NCI-H2227 (cell line): ENCODE results near the gene SGSM2.

Experiments used
- DNase-seq: peaks from one replicate; lab custom pipeline; 2025; ENCODE audit not compliant: unreplicated experiment; lab: John Stamatoyannopoulos, UW

SGSM2 gene

GRCh38 chr17:2420176-2420575 is 82.9 kb downstream of the SGSM2 start:
- DNase-seq: no peak

DNA sequence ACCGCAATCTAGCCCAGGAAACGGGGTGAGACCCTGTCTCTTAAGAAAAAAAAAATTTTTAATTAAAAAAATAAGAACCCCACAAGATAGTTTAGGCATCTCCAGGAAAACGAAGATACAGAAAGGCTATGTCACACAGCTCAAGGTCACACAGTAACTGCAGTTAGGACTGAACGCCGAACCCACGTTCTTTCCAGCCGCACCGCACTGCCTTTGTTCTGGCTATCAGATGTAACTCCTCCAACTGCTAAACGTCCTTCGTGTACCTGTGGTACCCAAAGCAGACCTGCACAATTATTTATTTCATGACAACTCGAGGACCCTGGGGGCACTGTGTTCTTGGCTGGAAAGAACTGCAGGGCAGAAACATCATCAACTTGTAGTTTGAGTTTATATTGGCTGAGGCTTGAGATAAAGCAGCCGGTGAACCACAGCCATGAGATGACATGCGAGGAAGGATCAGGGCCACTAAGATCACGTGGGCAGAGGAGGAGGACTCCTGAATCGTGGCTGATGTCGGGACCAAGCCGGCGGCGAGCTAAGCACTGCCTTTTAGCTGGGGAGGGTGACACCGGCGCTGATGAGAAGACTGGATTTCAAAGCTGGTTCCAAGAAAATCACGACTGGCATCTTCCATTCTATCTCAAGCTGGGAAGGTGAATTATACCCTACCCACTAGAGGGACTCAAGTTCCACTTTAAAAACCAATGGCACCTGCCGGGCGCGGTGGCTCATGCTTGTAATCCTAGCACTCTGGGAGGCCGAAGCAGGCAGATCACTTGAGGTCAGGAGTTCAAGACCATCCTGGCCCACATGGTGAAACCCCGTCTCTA is 84.2 kb downstream of the SGSM2 start:
- peak; percentile 9 for DNase-seq

DNA sequence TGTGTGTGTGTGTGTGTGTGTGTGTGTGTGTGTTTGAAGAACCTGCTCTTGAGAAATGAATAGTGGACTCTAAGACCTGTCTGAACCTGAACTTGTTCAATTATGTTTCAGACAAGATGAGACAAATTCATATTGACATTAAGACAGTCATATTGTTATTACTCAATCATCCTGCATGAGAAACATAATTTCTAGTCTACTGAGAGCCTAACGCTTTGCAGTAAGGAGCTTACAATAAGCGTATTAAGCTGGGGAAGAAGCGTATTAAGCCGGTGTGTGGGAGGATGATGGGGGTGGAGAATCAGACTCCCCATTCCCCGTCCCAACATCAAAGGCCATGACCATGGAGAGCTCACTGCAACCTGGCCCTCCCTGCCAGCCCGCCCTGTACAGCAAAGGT is 86.0 kb downstream of the SGSM2 start:
- no peak for DNase-seq

- DNase-seq: no peak
These were observed 89.9 kb downstream of the SGSM2 start for GRCh38 chr17:2427215-2427614.

DNA sequence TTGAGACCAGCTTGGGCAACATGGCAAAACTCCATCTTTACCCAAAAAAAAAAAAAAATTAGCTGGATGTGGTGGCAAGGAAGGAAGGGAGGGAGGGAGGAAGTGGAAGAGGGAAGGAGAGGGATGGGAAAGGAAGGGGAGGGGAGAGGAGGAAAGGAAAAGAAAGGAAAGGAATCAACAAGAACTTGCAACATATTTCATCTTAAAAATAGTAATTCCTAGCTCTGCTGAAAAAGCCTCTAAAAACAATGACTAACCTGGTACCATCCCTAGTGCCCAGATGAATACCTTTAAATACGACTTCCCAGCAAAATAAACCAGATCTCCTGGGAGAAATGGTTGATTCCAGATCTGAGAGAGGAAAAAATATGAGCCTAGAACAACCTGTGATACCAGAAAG is 90.6 kb downstream of the SGSM2 start:
- DNase-seq: no peak
